Neural cell (in vitro differentiated cells): ENCODE data around the gene E2F1. TPM values are rescaled to one million over a fixed set of nuclear protein-coding genes. Genes with fewer than 3 reads are reported as not detected.

Experiments used
- H2AFZ ChIP-seq: fragments of 200-600, 300-800 bp; sonication (generic), shearing (Covaris generic); 2 replicates; pipeline ENCODE4 v1.6.0; 2014; ENCODE audit warnings: low read depth, mild to moderate bottlenecking, antibody characterized with exemption, low read length, moderate library complexity
- H3F3A ChIP-seq: fragments of 200-600 bp; shearing (Covaris generic); 2 replicates; pipeline ENCODE4 v1.6.1; 2016; ENCODE audit warnings: mild to moderate bottlenecking, moderate library complexity, mixed read lengths, antibody characterized with exemption, low read length; ENCODE audit not compliant: insufficient read depth, poor library complexity, severe bottlenecking
- H3K27ac ChIP-seq: fragments of 200-600, 300-800 bp; sonication (generic), shearing (Covaris generic); 2 replicates; pipeline ENCODE4 v1.5.1; 2014; ENCODE audit warnings: mild to moderate bottlenecking, low read length, moderate library complexity
- H3K27me3 ChIP-seq: fragments of 300-800, 200-600 bp; sonication (generic), shearing (Covaris generic); 2 replicates; pipeline ENCODE4 v1.6.0; 2014; ENCODE audit warnings: mild to moderate bottlenecking, low read depth, low read length, moderate library complexity; ENCODE audit not compliant: insufficient read depth
- H3K36me3 ChIP-seq: fragments of 300-800, 200-600 bp; sonication (generic), shearing (Covaris generic); 2 replicates; pipeline ENCODE4 v1.5.1; 2014; ENCODE audit warnings: mild to moderate bottlenecking, antibody characterized with exemption, low read length, moderate library complexity; ENCODE audit not compliant: insufficient read depth
- H3K4me2 ChIP-seq: fragments of 300-800, 200-600 bp; sonication (generic), shearing (Covaris generic); 2 replicates; pipeline ENCODE4 v1.6.0; 2014; ENCODE audit warnings: mild to moderate bottlenecking, low read length
- H3K4me3 ChIP-seq: fragments of 300-800, 200-600 bp; sonication (generic), shearing (Covaris generic); 2 replicates; pipeline ENCODE4 v1.5.1; 2014; ENCODE audit warnings: mild to moderate bottlenecking, low read length, moderate library complexity
- H3K79me2 ChIP-seq: fragments of 200-600 bp; shearing (Covaris generic); replicated peaks from 2 replicates; pipeline ENCODE4 v1.6.0; 2014; ENCODE audit warnings: mild to moderate bottlenecking, low read length, moderate library complexity; ENCODE audit not compliant: insufficient read depth
- H3K9ac ChIP-seq: fragments of 300-800, 200-600 bp; sonication (generic), shearing (Covaris generic); 2 replicates; pipeline ENCODE4 v1.6.1; 2016; ENCODE audit warnings: mild to moderate bottlenecking, low read length, mixed read lengths
- H3K9me2 ChIP-seq: fragments of 200-600 bp; shearing (Covaris generic); 2 replicates; pipeline ENCODE4 v1.6.1; 2016; ENCODE audit warnings: mild to moderate bottlenecking, low read length, mixed read lengths; ENCODE audit not compliant: insufficient read depth
- H3K9me3 ChIP-seq: fragments of 200-600, 300-800 bp; sonication (generic), shearing (Covaris generic); 2 replicates; pipeline ENCODE4 v1.6.1; 2016; ENCODE audit warnings: mild to moderate bottlenecking, mixed run types, low read length, moderate library complexity, mixed read lengths
- H4K20me1 ChIP-seq: fragments of 200-600 bp; shearing (Covaris generic); 2 replicates; pipeline ENCODE4 v1.6.1; 2016; ENCODE audit warnings: mild to moderate bottlenecking, mixed run types; ENCODE audit not compliant: insufficient read depth
- EP300 ChIP-seq: fragments of 450-650 bp; conservative IDR thresholded peaks from 2 replicates; pipeline ENCODE4 v1.6.1; 2014; ENCODE audit warnings: antibody characterized with exemption, mild to moderate bottlenecking, moderate library complexity; ENCODE audit not compliant: poor library complexity, severe bottlenecking
- EZH2 ChIP-seq: fragments of 200-600, 300-800 bp; shearing (Covaris generic), sonication (generic); IDR thresholded peaks from 2 replicates; pipeline ENCODE4 v1.6.1; 2014; ENCODE audit warnings: antibody characterized with exemption, low read length, borderline replicate concordance, mild to moderate bottlenecking; ENCODE audit not compliant: insufficient read depth, poor library complexity, severe bottlenecking
- MXI1 ChIP-seq: fragments of 450-650 bp; conservative IDR thresholded peaks from 2 replicates; pipeline ENCODE4 v1.6.1; 2014; ENCODE audit warnings: antibody characterized with exemption, mild to moderate bottlenecking; ENCODE audit not compliant: poor library complexity, severe bottlenecking
- POLR2AphosphoS5 ChIP-seq: IDR thresholded peaks from 2 replicates; pipeline ENCODE4 v1.6.1; 2012
- RAD21 ChIP-seq: fragments of 450-650 bp; conservative IDR thresholded peaks from 2 replicates; pipeline ENCODE4 v1.6.1; 2014; ENCODE audit warnings: antibody characterized with exemption, mild to moderate bottlenecking, moderate library complexity
- SMC3 ChIP-seq: fragments of 450-650 bp; conservative IDR thresholded peaks from 2 replicates; pipeline ENCODE4 v1.6.1; 2014; ENCODE audit warnings: antibody characterized with exemption, mild to moderate bottlenecking, moderate library complexity; ENCODE audit not compliant: poor library complexity
- TAF1 ChIP-seq: IDR thresholded peaks from 2 replicates; pipeline ENCODE4 v1.6.1; 2012; ENCODE audit warnings: low read depth
- polyA plus RNA-seq: library from polyadenylated mRNA; depleted of rRNA; stranded (reverse); fragments of >200 nt; gene quantifications from 2 replicates; pipeline ENCODE4 v1.2.3, GENCODE V29; 2014
- TF ChIP-seq, protein P1 (sequence below): IDR thresholded peaks from 2 replicates; pipeline ENCODE4 v1.6.1; 2012; ENCODE audit warnings: borderline replicate concordance
- TF ChIP-seq, protein P2 (sequence below): fragments of 450-650 bp; IDR thresholded peaks from 2 replicates; pipeline ENCODE4 v1.5.1; 2014; ENCODE audit warnings: antibody characterized with exemption, mild to moderate bottlenecking, moderate library complexity; ENCODE audit not compliant: poor library complexity, severe bottlenecking

Gene E2F1
- polyA plus RNA-seq, 1 donor from 2014 or later = 2.3 TPM

DNA sequence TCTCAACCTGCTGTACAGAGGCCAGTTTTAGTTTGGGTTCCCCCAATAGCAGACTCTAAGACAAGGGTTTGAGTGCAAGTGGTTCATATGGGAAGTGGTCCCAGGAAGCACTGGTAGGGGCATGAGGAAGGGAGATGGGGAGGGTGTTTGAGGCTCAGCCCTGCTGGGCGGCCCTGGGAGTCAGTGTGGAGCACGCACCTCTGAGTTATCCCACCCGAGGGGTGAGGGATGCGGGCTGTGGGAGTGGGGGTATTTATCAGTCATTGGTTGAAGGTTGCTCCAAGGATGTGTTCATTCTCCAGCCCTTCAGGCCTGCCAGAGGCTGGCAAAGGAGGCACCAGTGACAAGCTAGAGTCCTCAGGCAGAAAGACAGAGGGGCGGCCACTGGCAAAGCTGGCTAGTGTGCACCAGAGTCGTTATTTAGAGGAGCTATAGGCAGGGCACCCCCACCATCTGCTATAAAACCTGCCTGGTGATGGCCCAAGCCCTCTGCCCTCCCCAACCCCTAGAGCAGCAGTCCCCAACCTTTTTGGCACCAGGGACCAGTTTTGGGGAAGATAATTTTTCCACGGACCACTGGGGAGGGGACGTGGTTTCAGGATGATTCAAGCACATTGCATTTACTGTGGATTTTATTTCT lies 17.4 kb upstream of the E2F1 start:
- Histone ChIP-seq H3K36me3 (no peaks in the 10 kb centered on the region), H3K9me3 (no peaks in the 10 kb centered on the region), H3K4me2 (no peak overlapping the region), H3K27ac (no peak overlapping the region), H3K27me3 (no peaks in the 10 kb centered on the region), H3K79me2 (no peaks in the 10 kb centered on the region), H3K9me2 (no peaks in the 10 kb centered on the region), H4K20me1 (no peaks in the 10 kb centered on the region), H2AFZ (no peak overlapping the region), H3K4me3 (no peak overlapping the region), H3K9ac (no peak overlapping the region), H3F3A (no peaks in the 10 kb centered on the region)
- TF ChIP-seq, protein P1, sequence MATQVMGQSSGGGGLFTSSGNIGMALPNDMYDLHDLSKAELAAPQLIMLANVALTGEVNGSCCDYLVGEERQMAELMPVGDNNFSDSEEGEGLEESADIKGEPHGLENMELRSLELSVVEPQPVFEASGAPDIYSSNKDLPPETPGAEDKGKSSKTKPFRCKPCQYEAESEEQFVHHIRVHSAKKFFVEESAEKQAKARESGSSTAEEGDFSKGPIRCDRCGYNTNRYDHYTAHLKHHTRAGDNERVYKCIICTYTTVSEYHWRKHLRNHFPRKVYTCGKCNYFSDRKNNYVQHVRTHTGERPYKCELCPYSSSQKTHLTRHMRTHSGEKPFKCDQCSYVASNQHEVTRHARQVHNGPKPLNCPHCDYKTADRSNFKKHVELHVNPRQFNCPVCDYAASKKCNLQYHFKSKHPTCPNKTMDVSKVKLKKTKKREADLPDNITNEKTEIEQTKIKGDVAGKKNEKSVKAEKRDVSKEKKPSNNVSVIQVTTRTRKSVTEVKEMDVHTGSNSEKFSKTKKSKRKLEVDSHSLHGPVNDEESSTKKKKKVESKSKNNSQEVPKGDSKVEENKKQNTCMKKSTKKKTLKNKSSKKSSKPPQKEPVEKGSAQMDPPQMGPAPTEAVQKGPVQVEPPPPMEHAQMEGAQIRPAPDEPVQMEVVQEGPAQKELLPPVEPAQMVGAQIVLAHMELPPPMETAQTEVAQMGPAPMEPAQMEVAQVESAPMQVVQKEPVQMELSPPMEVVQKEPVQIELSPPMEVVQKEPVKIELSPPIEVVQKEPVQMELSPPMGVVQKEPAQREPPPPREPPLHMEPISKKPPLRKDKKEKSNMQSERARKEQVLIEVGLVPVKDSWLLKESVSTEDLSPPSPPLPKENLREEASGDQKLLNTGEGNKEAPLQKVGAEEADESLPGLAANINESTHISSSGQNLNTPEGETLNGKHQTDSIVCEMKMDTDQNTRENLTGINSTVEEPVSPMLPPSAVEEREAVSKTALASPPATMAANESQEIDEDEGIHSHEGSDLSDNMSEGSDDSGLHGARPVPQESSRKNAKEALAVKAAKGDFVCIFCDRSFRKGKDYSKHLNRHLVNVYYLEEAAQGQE = no peak
- TF ChIP-seq RAD21 (no peak), SMC3 (no peak), POLR2AphosphoS5 (no peak), EZH2 (no peak), TAF1 (no peak), MXI1 (no peak)
- TF ChIP-seq, protein P2, sequence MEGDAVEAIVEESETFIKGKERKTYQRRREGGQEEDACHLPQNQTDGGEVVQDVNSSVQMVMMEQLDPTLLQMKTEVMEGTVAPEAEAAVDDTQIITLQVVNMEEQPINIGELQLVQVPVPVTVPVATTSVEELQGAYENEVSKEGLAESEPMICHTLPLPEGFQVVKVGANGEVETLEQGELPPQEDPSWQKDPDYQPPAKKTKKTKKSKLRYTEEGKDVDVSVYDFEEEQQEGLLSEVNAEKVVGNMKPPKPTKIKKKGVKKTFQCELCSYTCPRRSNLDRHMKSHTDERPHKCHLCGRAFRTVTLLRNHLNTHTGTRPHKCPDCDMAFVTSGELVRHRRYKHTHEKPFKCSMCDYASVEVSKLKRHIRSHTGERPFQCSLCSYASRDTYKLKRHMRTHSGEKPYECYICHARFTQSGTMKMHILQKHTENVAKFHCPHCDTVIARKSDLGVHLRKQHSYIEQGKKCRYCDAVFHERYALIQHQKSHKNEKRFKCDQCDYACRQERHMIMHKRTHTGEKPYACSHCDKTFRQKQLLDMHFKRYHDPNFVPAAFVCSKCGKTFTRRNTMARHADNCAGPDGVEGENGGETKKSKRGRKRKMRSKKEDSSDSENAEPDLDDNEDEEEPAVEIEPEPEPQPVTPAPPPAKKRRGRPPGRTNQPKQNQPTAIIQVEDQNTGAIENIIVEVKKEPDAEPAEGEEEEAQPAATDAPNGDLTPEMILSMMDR = no peak

DNA sequence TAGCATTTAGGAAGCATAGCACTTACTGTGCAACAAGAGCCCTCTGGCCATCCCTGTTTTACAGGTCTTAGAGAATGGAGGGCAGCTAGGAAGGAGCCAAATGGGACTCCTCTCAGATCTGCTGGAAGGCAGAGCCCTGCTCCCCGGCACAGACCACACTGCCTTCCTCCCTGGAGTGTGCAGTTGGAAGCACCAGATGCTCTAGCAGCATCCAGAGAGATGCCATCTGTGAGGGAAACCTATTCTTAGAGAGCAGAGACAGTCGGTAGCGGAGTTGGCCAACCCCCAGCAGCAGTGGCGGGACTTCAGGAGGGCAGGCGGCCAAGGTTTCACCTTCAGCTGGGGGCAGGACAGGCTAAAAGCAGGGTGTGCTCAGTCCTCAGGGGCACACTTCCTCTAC lies 16.7 kb upstream of the E2F1 start:
- Histone ChIP-seq H3K9ac (no peak overlapping the region), H3K4me2 (no peak overlapping the region), H3K9me3 (no peaks in the 10 kb centered on the region), H2AFZ (no peak overlapping the region), H3K36me3 (no peaks in the 10 kb centered on the region), H3K9me2 (no peaks in the 10 kb centered on the region), H4K20me1 (no peaks in the 10 kb centered on the region), H3K4me3 (no peak overlapping the region), H3F3A (no peaks in the 10 kb centered on the region), H3K79me2 (no peaks in the 10 kb centered on the region), H3K27me3 (no peaks in the 10 kb centered on the region), H3K27ac (no peak overlapping the region)
- no peak for TF ChIP-seq EZH2
- TF ChIP-seq, protein P2 = no peak
- no peak for TF ChIP-seq RAD21
- TF ChIP-seq, protein P1 = no peak
- no peak for TF ChIP-seq POLR2AphosphoS5
- TF ChIP-seq MXI1 = no peak
- TF ChIP-seq TAF1 = no peak
- no peak for TF ChIP-seq EP300
- no peak for TF ChIP-seq SMC3
